GM21786 (cell line): ENCODE measurements around the gene RIMBP2.

ENCODE experiments used
- ATAC-seq: cut with Tn5 transposase; IDR thresholded peaks from one replicate; pipeline ENCODE4 v1.9.1; 2021; ENCODE audit not compliant: unreplicated experiment

RIMBP2 gene

DNA sequence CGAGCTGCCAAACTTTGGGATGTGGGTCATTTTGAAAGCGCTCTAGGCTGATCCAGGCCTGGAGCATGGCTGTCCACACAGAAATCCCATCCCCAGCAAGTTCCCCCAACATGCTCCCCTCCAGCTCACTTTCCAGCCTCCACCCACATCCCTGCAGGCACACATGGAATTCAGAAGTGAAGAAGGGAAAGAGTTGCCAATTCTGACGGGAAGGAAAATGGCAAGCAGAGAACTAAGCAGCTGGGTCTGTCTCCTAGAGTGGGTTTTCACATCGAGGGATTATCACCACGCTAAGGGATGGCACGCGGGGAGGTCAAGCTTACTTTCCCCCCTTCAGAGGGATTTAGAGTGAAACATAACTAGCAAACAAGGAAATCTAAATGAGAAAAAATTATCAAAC, 142.3 kb downstream of the RIMBP2 start:
- ATAC-seq: no peak

DNA sequence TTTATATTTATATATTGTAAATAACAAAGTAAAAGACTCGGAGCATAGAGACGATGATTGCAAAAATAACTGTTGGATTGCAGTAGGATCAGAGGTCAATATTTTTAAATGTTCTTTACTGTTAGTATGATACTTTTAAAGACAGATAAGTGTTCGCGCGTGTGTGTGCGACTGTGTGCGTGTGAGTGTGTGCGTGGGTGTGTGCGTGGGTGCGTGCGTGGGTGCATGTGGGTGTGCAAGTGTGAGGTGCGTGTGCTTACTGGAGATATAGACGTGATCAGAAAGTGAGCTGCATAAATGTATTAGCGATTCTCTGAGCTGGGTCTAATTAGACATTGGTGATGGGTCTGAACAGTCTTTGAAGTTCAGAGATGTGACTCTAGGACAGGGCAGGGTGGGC, 142.9 kb downstream of the RIMBP2 start:
- ATAC-seq: no peak

GRCh38 chr12:130572553-130572952, 143.5 kb downstream of the RIMBP2 start:
- no peak for ATAC-seq

DNA sequence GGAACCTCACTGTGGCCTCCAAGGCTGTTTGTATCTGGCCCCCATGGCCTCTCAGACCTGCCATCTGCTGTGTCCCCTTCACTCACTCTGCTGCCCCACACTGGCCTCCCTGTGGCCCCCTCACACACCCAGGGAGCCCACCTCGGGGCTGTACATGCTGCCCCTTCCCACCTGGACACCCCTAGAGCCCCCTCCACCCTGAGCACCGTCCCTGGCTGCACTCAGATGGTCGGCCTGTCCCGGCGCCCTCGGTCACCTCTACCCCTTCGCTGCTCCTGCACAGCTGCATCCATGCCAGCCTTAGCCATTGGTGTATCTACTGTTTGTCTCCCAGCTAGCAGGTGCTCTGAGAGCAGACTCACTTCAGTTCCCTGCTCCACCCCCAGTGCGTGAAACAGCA, 144.4 kb downstream of the RIMBP2 start:
- no peak for ATAC-seq

DNA sequence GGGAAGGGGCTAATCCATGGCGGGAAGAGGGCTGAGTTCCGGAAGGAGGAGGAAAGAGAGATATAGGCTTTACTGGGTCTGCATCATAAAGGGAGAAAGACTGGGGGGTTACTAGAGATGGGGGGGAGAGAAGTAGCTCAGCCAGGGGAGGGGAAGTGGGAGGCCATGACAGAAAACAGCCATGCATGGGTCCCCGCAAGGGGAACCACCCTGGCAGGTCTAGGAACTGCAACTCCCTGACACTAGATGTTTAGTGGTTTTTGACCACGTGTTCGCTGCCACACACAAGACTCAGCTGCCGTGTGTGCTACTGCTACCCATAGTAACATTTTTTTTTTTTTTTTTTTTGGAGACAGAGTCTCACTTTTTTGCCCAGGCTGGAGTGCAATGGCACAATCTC, 145.0 kb downstream of the RIMBP2 start:
- ATAC-seq: peak; percentile 59

DNA sequence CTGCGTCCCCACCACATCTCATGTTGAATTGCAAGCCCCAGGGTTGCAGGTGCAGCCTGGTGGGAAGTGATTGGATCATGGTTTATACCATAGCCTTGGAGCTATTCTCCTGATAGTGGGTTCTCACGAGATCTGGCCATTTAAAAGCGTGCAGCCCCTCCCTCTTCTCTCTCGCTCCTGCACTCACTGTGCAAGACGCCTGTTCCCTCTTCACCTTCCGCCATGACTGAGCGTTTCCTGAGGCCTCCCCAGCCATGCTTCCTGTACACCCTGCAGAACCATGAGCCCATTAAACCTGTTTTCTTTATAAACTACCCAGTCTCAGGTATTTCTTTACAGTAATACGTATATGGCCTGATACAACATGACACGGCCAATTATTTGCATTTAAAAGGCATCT, 146.6 kb downstream of the RIMBP2 start:
- no peak for ATAC-seq

GRCh38 chr12:130568501-130568900, 147.6 kb downstream of the RIMBP2 start:
- no peak for ATAC-seq

- no peak for ATAC-seq
These were observed 148.1 kb downstream of the RIMBP2 start for GRCh38 chr12:130568041-130568440.

GRCh38 chr12:130566446-130567155, 149.5 kb downstream of the RIMBP2 start:
- no peak for ATAC-seq

- ATAC-seq: no peak
These were observed 150.9 kb downstream of the RIMBP2 start for GRCh38 chr12:130565189-130565588.

DNA sequence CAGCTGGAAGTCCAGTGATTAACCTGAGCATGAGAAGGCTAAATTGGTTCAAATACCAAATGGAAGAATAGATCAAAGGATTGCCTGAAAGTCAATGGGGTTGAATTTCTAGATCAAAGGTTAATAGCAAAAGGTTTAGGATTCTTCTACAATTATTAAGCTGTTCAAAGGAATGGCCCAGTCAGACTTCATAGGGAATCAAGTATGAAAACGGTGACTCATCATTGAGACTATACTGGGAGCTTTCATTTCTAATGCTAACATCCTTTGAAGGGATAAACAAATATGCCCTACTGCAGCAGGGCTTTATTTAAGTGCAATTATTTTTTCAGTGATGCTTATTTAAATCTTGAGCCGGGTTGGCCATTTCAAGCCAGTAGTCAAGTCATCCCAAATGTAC, 152.8 kb downstream of the RIMBP2 start:
- no peak for ATAC-seq

GRCh38 chr12:130562716-130563115, 153.4 kb downstream of the RIMBP2 start:
- no peak for ATAC-seq

- no peak for ATAC-seq
These were observed 155.8 kb downstream of the RIMBP2 start for GRCh38 chr12:130560321-130560720.

- no peak for ATAC-seq
These were observed 156.3 kb downstream of the RIMBP2 start for GRCh38 chr12:130559806-130560205.

DNA sequence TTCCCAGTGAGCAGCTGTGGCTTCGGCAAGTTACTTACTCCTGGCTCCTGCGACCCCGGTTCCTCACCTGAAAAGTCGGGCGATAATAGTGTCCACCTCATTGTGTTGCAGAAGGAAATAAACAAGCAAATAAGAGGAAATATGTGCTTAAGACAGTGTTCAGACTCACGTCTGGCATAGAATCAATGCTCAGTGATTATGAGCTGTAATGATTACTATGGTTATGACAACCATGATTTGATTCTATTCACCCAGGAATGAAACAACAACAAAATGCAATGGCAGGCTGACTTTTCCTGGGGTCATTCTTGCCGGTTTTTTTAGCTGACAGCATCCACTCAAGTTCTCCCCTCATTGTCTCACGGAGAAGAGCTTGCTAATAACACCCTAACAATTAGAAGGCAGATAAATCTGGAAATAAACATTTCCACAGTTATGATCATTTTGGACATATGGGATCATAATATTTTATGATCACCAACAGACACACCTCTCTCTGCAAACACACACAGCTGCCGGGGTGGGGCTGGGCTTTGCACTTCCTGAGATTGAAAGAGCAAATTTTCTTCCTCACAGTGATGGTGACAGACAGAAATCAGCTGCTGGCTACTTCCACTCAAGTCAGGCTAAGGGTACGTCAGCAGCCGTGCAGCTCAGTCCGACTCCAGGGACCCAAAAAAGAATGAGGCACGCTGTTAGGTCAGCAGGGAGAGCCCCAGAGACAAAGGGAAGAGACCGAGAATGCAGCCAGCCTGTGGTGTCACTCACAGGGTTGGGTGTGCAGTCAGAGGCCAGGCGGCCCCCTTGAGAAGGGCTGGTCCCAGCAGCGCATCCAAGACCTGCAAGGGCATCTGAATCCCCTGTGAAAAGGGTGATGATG, 158.0 kb downstream of the RIMBP2 start:
- no peak for ATAC-seq

- ATAC-seq: no peak
These were observed 158.9 kb downstream of the RIMBP2 start for GRCh38 chr12:130557201-130557600.

- ATAC-seq: no peak
These were observed 159.5 kb downstream of the RIMBP2 start for GRCh38 chr12:130556486-130557055.

- ATAC-seq: no peak
These were observed 160.2 kb downstream of the RIMBP2 start for GRCh38 chr12:130555628-130556485.

- no peak for ATAC-seq
These were observed 160.9 kb downstream of the RIMBP2 start for GRCh38 chr12:130555221-130555620.

- no peak for ATAC-seq
These were observed 163.6 kb downstream of the RIMBP2 start for GRCh38 chr12:130552483-130552996.

- no peak for ATAC-seq
These were observed 166.7 kb downstream of the RIMBP2 start for GRCh38 chr12:130549361-130549760.
